ENCODE results near the gene AKR1C1.
"Not testable (repeated sequence)": the region's sequence is repeated elsewhere in the genome, so short reads cannot be mapped to it uniquely, and the experiment has no call there.

- TF ChIP-seq CTCF (IDR thresholded peaks at IDR 0.05); REST (IDR thresholded peaks at IDR 0.05; ENCODE audit: insufficient read depth in 1 of 2, low read depth in 2 of 2, low read length in 1 of 2); POLR2AphosphoS5 (IDR thresholded peaks at IDR 0.05; ENCODE audit: low read depth, low read length): not testable (repeated sequence)
Measured at GRCh38 chr10:4991463-4991862, 28.2 kb downstream of the AKR1C1 start.

All from Panc1 (cell line).